Fibroblast of lung (primary cell): Measurements from ENCODE around the gene PRKCH.

ENCODE experiments used
- EZH2 ChIP-seq: IDR thresholded peaks from 2 replicates; pipeline ENCODE4 v1.5.1; 2012; ENCODE audit warnings: low read length, control low read depth, mild to moderate bottlenecking; ENCODE audit errors: missing control alignments
- TF ChIP-seq, protein P1 (sequence below), 2 donors: IDR thresholded peaks in 1 of 2; conservative IDR thresholded peaks in 1 of 2; 1 replicate in 1 of 2; 2 replicates in 1 of 2; pipeline ENCODE4 v1.5.1; 2011 to 2012; ENCODE audit warnings: low read length in 2 of 2, control low read depth in 1 of 2, inconsistent platforms in 1 of 2, low read depth in 1 of 2, mild to moderate bottlenecking in 1 of 2

DNA sequence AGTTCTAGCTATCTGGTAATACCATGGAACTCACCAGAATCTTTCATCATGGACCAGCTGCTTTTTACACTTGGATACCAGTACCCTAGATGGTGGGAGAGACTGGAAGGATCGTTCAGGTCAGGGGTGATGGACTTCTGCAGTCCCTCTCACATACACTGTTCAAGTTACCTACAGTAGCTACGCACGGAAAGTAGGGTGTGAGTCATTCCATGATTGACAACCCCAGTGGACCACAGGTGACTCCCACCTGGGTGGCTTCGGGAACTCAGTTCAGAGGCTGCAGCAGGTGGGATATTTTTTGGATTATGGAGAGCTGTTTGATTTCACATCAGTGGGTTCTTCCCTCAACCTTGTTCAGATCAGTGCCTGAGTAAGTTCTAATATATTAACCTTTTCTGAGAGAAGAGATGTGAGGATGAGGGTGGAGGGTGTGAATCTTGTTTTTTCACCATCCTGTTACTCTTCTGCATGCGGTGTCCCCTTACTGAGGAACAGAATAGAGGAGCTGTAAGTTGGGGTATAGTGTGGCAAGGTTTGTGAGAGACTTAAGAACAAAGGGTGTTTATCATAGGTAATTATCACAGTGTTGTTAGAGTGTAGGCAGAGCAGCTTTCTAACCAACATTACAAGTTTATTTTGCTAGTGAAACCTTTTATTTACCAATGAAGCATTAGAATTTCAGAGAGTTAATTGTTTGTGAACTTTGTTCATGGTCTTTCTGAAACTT is 39.6 kb downstream of the PRKCH start:
- TF ChIP-seq, protein P1, sequence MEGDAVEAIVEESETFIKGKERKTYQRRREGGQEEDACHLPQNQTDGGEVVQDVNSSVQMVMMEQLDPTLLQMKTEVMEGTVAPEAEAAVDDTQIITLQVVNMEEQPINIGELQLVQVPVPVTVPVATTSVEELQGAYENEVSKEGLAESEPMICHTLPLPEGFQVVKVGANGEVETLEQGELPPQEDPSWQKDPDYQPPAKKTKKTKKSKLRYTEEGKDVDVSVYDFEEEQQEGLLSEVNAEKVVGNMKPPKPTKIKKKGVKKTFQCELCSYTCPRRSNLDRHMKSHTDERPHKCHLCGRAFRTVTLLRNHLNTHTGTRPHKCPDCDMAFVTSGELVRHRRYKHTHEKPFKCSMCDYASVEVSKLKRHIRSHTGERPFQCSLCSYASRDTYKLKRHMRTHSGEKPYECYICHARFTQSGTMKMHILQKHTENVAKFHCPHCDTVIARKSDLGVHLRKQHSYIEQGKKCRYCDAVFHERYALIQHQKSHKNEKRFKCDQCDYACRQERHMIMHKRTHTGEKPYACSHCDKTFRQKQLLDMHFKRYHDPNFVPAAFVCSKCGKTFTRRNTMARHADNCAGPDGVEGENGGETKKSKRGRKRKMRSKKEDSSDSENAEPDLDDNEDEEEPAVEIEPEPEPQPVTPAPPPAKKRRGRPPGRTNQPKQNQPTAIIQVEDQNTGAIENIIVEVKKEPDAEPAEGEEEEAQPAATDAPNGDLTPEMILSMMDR (conservative IDR thresholded peaks at IDR 0.05 in 1 of 2, IDR thresholded peaks at IDR 0.05 in 1 of 2; ENCODE audit: low read depth in 1 of 2, low read length in 2 of 2) = no peak
- no peak for TF ChIP-seq EZH2
